HCT116 (cell line): Measurements from ENCODE around the gene CFAP107.

Experiments used
- CBX3 ChIP-seq: IDR thresholded peaks from 2 replicates; pipeline ENCODE4 v1.6.1; 2012; ENCODE audit warnings: low read depth
- CEBPB ChIP-seq: IDR thresholded peaks from 2 replicates; pipeline ENCODE4 v1.6.1; 2012; ENCODE audit warnings: low read depth
- MAX ChIP-seq: IDR thresholded peaks from 2 replicates; pipeline ENCODE4 v1.6.1; 2012

DNA sequence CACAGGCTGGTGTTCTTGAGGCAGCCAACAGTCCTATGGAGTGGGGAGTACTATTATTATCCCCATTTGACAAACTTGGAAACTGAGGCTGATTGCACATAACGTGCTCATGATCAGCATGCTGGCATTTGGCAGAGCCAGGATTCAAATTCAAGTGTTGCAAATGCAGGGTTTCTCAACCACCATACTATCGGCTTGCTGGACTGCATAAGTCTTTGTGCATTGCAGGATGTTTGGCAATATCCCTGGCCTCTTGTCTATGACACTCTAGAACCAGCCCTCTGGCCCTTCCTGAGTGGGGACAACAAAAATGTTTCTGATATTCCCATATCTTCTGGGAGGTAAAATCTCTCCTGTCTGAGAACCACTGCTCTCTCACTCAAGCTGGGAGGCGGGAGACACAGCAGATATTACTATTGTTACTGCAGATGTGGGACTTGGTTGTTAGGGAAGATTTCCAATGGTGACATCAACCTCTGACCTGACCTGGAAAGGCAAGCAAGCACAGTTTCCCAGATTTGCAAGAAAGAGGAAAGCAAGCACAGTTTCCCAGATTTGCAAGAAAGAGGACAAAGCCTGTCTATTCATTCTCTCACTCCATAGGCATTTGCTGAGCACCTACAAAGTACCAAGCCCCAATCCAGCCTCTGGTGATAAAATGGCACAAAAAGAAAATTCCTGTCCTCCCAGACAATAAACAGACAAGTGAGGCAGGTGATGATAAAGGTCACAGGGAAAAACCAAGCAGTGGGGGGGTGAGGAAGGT, 31.1 kb upstream of the CFAP107 start:
- TF ChIP-seq CBX3 (no peak), MAX (no peak), CEBPB (no peak)
